Inflammatory macrophage treated with lipopolysaccharide for 4 hours (primary cell): ENCODE measurements around the gene SHC2.

ENCODE experiments used
- DNase-seq: peaks from one replicate; pipeline ENCODE4 v3.0.0-alpha.2; 2020

The SHC2 gene, protein sequence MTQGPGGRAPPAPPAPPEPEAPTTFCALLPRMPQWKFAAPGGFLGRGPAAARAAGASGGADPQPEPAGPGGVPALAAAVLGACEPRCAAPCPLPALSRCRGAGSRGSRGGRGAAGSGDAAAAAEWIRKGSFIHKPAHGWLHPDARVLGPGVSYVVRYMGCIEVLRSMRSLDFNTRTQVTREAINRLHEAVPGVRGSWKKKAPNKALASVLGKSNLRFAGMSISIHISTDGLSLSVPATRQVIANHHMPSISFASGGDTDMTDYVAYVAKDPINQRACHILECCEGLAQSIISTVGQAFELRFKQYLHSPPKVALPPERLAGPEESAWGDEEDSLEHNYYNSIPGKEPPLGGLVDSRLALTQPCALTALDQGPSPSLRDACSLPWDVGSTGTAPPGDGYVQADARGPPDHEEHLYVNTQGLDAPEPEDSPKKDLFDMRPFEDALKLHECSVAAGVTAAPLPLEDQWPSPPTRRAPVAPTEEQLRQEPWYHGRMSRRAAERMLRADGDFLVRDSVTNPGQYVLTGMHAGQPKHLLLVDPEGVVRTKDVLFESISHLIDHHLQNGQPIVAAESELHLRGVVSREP

DNA sequence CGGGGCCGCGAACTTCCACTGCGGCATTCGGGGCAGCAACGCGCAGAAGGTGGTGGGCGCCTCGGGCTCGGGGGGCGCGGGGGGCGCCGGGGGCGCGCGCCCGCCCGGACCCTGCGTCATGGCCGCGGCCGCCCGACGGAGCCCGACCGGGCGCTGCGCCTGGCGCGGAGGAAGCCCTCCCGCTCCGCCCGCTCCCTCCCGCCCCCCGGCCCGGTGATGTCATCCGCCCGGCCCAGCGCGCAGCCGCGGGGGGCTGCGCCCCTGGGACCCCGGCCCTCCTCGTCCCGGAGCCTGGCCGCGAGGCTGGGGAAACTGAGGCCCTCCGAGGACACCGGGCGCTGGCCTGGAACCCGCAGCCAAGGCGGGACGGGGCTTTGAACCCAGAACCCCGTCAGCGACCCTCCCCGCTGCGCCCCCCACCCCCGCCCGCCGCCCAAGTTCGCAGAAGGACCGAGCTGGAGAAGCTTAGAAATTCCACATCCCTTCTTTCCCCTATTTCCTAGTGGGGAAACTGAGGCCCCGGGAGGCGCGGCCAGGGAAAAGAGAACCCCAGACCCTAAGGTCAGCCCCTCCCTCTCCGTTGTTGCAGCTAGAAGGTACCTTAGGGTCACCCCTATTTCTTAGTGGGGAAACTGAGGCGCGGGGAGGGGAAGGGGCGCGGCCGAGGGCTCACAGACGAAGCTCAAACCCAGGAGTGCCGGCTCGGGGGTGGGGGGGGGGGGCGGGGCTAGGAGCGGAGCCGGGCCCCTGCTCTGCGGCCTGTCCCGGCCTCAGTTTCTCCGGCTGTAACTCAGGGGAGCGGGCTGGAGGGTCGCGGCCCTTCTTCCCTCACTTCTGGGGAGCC is at the start of gene SHC2:
SHC2 (minus strand) TSS at position 157 of the 844 bp plus-strand sequence; CDS start at position 120, 37 bp downstream.
- DNase-seq = no peak

- no peak for DNase-seq
Observed at GRCh38 chr19:508204-509150, 47.6 kb upstream of the SHC2 start.

GRCh38 chr19:507286-508203 is 46.7 kb upstream of the SHC2 start, which contains the start of gene TPGS1:
Gene TPGS1 (plus strand): TSS chr19:507497. CDS start chr19:507507, 10 bp downstream.
- DNase-seq = peak; percentile 66

DNA sequence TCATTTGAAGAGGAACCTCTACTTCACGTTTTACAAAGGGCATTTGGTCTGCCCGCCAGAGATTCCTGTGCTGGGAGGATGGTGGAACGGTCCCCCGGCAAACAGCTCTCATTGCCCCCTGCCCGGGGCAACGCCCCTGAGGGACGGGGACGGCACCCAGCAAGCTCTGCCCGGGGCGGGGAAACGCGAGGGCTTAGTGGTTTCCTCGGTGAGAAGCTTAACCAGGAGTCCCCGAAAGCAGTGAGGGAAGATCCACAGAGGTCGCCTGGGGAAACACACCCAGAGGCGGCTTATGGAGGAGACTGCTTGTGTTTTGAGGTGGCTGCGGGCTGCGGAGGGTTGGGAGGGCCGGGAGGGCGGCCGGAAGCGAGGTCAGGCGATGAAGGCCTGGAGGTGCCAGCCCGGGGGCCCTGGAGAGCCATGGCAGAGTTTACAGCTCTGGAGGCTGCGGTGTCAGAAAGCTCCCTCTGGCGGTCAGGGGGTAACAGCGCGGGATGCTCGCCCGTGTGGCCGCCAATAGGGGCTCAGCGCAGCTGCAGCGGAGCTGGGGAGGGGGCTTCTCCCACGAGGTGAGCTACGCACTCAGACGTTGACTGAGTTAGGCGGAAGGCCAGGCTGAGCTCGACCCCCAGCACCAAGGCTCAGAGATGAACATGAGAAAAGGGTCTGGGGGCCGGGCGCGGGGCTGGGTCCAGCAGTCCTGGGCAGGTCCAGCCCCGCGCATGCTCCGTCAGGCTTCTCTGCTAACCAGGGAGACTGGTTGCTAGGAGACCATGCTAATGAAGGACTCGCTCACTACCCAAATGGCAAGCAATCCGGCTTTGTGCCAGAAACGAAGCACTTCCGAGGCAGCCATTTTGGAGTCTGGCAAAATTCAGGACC is 45.8 kb upstream of the SHC2 start:
- peak; percentile 99 for DNase-seq

- no peak for DNase-seq
Observed at GRCh38 chr19:504616-505015, 43.8 kb upstream of the SHC2 start.

GRCh38 chr19:501646-502045 is 40.8 kb upstream of the SHC2 start:
- no peak for DNase-seq

DNA sequence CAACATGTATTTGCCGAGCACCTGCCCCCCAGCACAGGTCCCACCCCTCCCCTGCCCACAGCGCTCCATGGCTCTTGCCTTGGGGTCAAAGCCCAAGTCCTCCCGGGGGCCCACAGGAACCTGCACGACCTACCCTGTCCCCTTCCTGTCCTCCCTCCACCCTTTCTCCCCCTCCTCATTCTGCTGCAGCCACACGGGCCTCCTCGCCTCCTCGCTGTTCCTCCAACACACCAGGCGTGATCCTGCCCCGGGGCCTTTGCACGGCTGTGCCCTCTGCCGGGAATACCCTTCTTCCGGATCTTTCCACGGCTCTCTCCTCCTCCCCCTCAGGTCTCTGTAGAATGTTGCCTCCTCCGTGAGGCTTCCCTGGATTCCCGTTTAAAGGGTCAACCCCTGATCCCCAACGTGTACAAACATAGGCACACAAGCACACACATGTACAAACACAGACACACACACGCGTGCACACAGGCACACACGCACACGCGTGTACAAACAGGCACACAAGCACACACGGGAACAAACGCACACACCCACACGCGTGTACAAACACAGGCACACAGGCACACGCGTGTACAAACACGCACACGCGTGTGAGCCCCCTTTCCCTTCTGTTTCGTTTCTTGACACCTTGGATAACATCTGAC is 38.3 kb upstream of the SHC2 start:
- DNase-seq = no peak

GRCh38 chr19:498511-498891 is 37.7 kb upstream of the SHC2 start:
- no peak for DNase-seq

DNA sequence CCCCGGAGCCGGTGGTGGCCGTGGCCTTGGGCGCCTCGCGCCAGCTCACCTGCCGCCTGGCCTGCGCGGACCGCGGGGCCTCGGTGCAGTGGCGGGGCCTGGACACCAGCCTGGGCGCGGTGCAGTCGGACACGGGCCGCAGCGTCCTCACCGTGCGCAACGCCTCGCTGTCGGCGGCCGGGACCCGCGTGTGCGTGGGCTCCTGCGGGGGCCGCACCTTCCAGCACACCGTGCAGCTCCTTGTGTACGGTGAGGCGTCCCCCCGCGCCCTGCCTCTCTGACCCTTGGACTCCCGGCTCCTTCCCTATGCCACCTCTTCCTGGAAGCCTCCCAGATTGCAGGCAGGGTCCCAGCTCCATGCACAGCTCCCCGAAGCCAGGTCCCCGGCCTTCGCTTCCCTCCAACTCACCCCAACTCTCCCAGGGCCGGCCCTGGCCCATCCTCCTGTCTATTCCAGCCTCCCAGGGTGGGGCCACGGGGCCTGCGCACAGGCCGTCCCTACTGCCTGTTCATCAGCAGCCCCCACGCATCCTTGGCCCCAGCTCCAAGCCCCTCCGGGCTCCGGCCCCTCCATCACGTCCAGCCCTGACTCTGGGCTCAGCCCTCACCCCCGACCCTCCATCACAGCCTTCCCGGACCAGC is 37.2 kb upstream of the SHC2 start:
- no peak for DNase-seq

DNA sequence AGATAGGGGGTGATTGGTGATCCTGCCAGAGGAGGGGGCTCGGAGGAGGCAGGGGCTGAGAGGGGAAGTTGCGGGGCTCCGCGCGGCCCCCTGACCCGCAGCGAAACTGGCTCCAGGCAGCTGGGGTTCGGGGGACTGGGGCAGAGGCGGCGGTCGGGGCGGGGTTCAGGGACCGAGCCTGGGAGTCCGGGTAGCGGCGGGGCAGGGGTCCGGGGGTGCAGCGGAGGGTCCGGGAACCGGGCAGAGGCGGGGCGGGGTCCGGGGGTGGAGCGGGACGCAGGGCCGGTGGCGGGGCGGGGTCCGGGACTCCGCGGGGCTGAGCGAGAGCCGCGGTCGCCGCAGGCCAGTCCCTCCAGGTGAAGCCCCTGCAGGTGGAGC is 36.6 kb upstream of the SHC2 start:
- no peak for DNase-seq

- DNase-seq = no peak
Observed at GRCh38 chr19:496986-497385, 36.2 kb upstream of the SHC2 start.

DNA sequence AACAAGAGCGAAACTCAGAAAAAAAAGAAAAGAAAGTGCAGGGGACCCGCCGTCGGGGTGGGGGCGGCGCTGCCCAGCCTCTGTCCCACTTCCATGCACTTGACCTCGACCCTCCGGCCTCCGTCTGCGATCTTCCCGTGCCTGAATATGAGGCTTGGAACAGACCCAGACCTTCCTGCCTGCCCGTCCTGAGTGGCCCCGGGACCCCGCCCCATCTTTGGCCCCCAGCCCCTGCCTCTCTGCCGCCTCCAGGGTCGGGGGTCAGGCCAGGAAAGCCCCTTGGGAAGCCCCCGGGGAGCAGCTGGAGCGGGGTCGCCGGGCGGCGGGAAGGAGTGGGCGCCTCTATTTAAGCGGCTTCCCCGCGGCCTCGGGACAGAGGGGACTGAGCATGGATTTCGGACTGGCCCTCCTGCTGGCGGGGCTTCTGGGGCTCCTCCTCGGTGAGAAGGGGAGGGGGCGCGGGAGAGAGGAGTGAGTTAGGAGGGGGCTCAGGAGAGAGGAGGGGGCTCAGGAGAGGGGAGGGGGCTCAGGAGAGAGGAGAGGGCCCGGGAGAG is 35.4 kb upstream of the SHC2 start, which contains the start of gene MADCAM1:
MADCAM1 (plus strand) TSS at position 375 of the 554 bp plus-strand sequence; CDS start at position 389, 14 bp downstream.
- no peak for DNase-seq

GRCh38 chr19:495402-496111 is 34.7 kb upstream of the SHC2 start:
- DNase-seq = no peak

GRCh38 chr19:495081-495401 is 34.2 kb upstream of the SHC2 start:
- no peak for DNase-seq

GRCh38 chr19:494171-495080 is 33.6 kb upstream of the SHC2 start:
- DNase-seq = no peak

DNA sequence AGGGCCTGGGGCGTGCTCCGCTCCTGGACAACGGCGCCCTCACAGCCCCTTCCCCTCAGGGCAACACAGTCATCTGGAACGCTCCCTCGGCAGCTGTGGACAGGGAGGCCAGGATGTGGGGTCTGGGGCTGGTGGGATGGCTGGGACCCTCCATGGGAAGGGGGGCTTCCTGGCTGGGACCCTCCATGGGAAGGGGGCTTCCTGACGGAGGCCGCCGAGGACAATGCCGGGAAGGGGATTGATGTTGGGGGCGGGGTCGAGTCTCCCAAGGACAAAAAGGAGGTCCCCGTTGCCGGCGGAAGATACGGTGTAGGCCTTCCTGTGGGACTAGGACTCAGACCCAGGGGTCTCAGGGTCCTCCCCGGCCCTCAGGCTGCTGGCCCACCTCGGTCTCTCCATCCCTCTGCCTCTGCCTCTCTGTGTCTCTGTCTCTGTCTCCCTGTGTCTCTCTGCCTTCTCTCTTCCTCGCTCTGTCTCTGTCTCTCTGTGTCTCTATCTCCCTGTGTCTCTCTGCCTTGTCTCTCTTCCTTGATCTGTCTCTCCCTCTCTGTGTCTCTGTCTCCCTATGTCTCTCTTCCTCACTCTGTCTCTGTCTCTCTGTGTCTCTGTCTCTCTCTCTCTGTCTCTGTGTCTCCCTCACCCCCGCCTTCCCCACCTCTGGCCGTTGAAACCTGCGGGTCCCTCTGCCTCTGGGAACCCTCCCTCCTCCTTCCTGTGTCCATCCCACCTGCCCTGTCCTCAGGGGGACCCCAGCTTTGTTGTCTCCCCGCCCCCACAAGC is 32.7 kb upstream of the SHC2 start:
- DNase-seq = no peak
